Fibroblast of the aortic adventitia (primary cell): ENCODE results near the gene RGL2. TPM values are rescaled to one million over a fixed set of nuclear protein-coding genes. Genes with fewer than 3 reads are reported as not detected.

ENCODE experiments used
- DNase-seq: peaks from one replicate; pipeline ENCODE4 v3.0.0-alpha.2; 2010; ENCODE audit warnings: low read depth
- H3K4me3 ChIP-seq: 2 replicates; pipeline ENCODE4 v1.5.1; 2011; ENCODE audit warnings: low read depth, mild to moderate bottlenecking, control low read depth, low read length, moderate library complexity
- total RNA-seq: library from RNA; depleted of rRNA; stranded (reverse); fragments of >200 nt; gene quantifications from 2 replicates; pipeline ENCODE4 v1.2.3, GENCODE V29; 2012; ENCODE audit warnings: low replicate concordance
- TF ChIP-seq, protein P1 (sequence below): IDR thresholded peaks from 2 replicates; pipeline ENCODE4 v1.5.1; 2011; ENCODE audit warnings: mild to moderate bottlenecking, low read length, control low read depth, inconsistent platforms; ENCODE audit not compliant: insufficient read depth

Gene RGL2
- total RNA-seq, 1 donor: 25.8 TPM

DNA sequence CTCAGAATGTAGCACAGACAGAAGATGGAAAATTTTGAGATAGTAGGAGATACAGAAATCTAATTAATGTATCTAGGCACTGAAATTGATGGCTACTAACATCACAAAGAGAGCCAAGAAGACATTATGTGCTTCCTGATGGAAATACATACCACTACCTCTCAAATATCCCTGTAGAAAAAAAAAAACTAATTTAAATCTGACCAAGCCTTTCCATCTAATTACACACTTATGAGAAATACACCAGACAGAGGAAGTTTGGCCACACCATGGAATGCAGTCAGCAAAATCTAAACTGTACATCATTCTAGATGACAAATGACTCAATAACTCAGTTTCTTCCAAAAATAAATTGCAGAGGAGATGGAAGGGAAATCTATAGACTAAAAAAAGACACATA is 46.0 kb downstream of the RGL2 start:
- TF ChIP-seq, protein P1, sequence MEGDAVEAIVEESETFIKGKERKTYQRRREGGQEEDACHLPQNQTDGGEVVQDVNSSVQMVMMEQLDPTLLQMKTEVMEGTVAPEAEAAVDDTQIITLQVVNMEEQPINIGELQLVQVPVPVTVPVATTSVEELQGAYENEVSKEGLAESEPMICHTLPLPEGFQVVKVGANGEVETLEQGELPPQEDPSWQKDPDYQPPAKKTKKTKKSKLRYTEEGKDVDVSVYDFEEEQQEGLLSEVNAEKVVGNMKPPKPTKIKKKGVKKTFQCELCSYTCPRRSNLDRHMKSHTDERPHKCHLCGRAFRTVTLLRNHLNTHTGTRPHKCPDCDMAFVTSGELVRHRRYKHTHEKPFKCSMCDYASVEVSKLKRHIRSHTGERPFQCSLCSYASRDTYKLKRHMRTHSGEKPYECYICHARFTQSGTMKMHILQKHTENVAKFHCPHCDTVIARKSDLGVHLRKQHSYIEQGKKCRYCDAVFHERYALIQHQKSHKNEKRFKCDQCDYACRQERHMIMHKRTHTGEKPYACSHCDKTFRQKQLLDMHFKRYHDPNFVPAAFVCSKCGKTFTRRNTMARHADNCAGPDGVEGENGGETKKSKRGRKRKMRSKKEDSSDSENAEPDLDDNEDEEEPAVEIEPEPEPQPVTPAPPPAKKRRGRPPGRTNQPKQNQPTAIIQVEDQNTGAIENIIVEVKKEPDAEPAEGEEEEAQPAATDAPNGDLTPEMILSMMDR: no peak
- DNase-seq: no peak
- H3K4me3 ChIP-seq: no peak overlapping the region

GRCh38 chr6:33251395-33252012 is 47.2 kb downstream of the RGL2 start:
- DNase-seq: no peak
- H3K4me3 ChIP-seq: no peak overlapping the region
- TF ChIP-seq, protein P1: no peak

DNA sequence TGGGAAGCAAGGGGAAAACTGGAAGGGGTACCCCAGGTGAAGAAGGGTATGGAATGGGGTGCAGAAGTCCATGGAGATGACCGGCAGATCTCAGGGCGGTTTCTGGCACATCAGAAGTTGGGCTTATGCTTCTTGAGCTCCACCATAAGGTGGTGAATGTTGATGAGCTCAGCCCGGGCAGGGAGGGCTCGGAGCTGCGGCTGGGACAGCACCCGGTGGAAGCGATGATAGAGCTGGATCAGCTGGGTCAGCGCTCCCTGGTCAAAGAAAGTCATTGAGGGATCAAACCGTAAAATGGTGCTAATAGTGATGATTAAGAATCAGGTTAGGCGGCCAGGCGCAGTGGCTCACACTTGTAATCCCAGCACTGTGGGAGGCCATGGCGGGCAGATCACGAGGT is 48.0 kb downstream of the RGL2 start:
- DNase-seq: no peak
- H3K4me3 ChIP-seq: peak overlapping the region; percentile 90
- TF ChIP-seq, protein P1: no peak

DNA sequence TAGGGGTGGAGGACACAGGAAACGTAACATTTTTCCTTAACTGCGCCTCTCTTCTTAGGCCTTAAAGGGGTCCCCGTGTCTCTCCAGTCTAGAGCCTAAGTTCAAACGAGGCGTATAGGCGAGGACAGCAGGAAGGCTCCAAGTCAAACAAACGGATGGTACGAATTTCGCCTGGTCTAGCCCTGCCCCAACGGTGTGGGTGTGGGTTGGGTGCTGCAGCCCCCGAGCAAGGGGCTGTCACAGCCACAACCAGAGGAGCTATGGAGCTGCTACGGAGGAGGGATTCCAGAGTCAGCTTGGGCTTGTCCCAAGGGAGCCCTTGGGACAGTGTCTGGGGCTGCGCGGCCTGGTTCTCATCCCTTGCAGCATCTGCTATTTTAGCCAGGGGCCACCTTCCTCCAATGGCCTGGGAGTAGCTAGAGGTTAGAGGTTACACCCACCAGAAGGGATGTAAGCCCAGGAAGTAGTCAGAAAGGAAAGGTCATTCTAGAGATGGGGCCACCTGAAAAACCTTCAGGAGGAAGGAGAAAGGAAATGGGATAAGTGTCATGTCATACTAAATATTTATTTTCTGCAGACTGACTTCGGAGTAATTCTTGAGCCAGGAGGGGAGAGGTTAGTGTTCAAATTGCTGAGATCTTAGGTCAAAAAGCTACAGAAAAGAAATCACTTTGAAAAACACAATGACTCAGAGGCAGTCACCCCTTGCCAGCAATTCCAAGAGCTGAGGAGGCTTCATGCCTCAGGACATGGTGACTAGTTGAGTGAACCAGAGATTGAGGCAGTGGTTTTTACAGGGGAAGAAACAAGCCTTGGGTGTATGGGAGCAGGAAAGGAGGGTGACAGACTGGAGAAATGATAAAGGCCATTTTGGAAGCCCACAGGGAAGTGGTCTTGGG is 48.8 kb downstream of the RGL2 start:
- peak; percentile 80 for DNase-seq
- TF ChIP-seq, protein P1: no peak
- peak overlapping the region; percentile 90 for H3K4me3 ChIP-seq

DNA sequence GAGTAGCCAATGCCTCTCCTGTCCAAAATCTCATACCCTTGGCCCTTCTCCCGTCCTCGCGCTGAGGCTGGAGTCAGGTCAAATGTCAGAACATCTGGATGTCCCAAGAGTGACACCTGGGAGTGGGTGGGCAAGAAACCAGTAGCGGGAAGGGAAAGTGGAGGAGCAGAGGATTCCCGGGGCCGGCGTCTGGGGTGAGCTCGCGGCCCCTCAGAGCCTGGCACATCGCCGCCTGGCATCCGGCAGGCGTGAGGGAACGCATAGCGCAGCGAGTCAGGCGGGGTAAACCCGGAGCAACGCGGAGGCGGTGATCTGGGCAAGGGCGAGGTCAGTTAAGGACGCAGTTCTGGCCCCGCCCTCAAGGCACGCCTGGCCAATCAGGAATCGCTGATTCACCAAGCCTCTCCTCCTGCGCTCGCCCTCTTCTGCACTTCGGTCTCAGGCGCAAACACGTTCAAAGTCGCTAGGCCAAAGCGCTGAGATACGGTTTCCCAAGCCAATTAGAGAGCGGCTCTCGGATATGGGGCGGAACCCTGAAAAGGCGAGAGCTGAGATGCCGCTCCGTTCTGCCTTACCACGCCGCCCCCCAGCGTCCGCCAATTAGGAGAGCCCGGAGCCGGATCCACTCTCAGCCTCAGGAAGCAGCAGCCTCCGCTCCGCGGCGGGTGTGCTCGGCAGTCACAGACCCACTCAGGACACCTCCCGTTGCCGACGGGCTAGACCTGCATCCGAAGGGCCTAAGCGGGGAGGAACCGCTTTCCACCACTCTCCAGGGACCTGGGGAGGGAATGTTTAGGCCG is 49.6 kb downstream of the RGL2 start:
- peak; percentile 99 for DNase-seq
- TF ChIP-seq, protein P1: no peak

DNA sequence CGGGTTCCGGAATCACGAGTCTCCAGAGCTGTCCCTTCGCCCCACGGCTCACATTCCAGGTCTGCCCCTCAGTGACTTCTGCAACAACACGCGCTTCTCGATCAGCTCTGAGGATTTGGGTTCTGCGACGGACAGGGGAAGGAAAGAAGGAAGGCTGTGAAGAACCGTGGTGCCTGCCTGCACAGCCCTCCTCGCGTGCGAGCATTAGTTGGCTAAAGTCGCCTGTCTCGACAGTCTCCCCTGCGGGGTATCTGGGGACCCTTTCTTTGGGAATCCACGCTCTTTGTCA is 50.2 kb downstream of the RGL2 start:
- TF ChIP-seq, protein P1: no peak
- H3K4me3 ChIP-seq: peak overlapping the region; percentile 69
- DNase-seq: no peak

More for the DNA sequence above, 49.6 kb downstream of the RGL2 start:
- H3K4me3 ChIP-seq: peak overlapping the region; percentile 90
